Renal cortical epithelial cell (primary cell): ENCODE data around the gene ATP8A2. TPM values are rescaled to one million over a fixed set of nuclear protein-coding genes. Genes with fewer than 3 reads are reported as not detected.
A peak's percentile ranks its signal among the peaks of the same experiment; 100 is the strongest.
"Not testable (repeated sequence)": the region's sequence is repeated elsewhere in the genome, so short reads cannot be mapped to it uniquely, and the experiment has no call there.

Source experiments
- DNase-seq: peaks from one replicate; pipeline ENCODE4 v3.0.0-alpha.2; 2011; ENCODE audit warnings: low read depth
- total RNA-seq: library from RNA; depleted of rRNA; stranded (reverse); fragments of >200 nt; gene quantifications from 2 replicates; pipeline ENCODE4 v1.2.3, GENCODE V29; 2014

ATP8A2 gene
- total RNA-seq, 1 donor from 2014 or later, result 2.7 TPM

GRCh38 chr13:25920931-25921330, 549.2 kb downstream of the ATP8A2 start:
- peak; percentile 19 for DNase-seq

GRCh38 chr13:25922376-25922775, 550.6 kb downstream of the ATP8A2 start:
- no peak for DNase-seq

GRCh38 chr13:25923217-25924085, 551.7 kb downstream of the ATP8A2 start:
- DNase-seq, result no peak

GRCh38 chr13:25927363-25927762, 555.6 kb downstream of the ATP8A2 start:
- DNase-seq, result no peak

GRCh38 chr13:25927932-25928331, 556.2 kb downstream of the ATP8A2 start:
- DNase-seq, result no peak

GRCh38 chr13:25928941-25929505, 557.2 kb downstream of the ATP8A2 start:
- no peak for DNase-seq

- no peak for DNase-seq
Measured at GRCh38 chr13:25929816-25930215, 558.0 kb downstream of the ATP8A2 start.

GRCh38 chr13:25930653-25931052, 558.9 kb downstream of the ATP8A2 start:
- no peak for DNase-seq

GRCh38 chr13:25932365-25932764, 560.6 kb downstream of the ATP8A2 start:
- no peak for DNase-seq

- DNase-seq, result no peak
Measured at GRCh38 chr13:25933520-25933919, 561.7 kb downstream of the ATP8A2 start.

GRCh38 chr13:25934127-25934526, 562.4 kb downstream of the ATP8A2 start:
- DNase-seq, result no peak

- no peak for DNase-seq
Measured at GRCh38 chr13:25939961-25940687, 568.4 kb downstream of the ATP8A2 start.

GRCh38 chr13:25943081-25943480, 571.3 kb downstream of the ATP8A2 start:
- no peak for DNase-seq

- DNase-seq, result peak; percentile 96
Measured at GRCh38 chr13:25943658-25944057, 571.9 kb downstream of the ATP8A2 start.

GRCh38 chr13:25945596-25945995, 573.8 kb downstream of the ATP8A2 start:
- no peak for DNase-seq

GRCh38 chr13:25946321-25946720, 574.5 kb downstream of the ATP8A2 start:
- no peak for DNase-seq

- peak; percentile 33 for DNase-seq
Measured at GRCh38 chr13:25948910-25949309, 577.1 kb downstream of the ATP8A2 start.

- DNase-seq, result no peak
Measured at GRCh38 chr13:25951831-25952230, 580.1 kb downstream of the ATP8A2 start.

- not testable (repeated sequence) for DNase-seq
Measured at GRCh38 chr13:25954080-25954479, 582.3 kb downstream of the ATP8A2 start.

- DNase-seq, result not testable (repeated sequence)
Measured at GRCh38 chr13:25954943-25955342, 583.2 kb downstream of the ATP8A2 start.

GRCh38 chr13:25958986-25959385, 587.2 kb downstream of the ATP8A2 start:
- DNase-seq, result no peak

GRCh38 chr13:25961294-25961693, 589.5 kb downstream of the ATP8A2 start:
- DNase-seq, result no peak

GRCh38 chr13:25963674-25964073, 591.9 kb downstream of the ATP8A2 start:
- no peak for DNase-seq
